Measurements from ENCODE around the gene CDT1.

- TF ChIP-seq CTCF (conservative IDR thresholded peaks at IDR 0.05 in 1 of 2, IDR thresholded peaks at IDR 0.05 in 1 of 2; ENCODE audit: low read depth in 1 of 2, low read length in 2 of 2) = no peak
- TF ChIP-seq EZH2 (IDR thresholded peaks at IDR 0.05; ENCODE audit: low read length, missing control alignments) = no peak
Observed at GRCh38 chr16:88827727-88828126, 24.1 kb downstream of the CDT1 start.
